Activated CD4-positive, alpha-beta T cell treated with anti-CD3 and anti-CD28 coated beads, Interleukin-2, amount 50 U/mL, for 1 hour (primary cell): ENCODE results near the gene IGSF3.
"Not testable (repeated sequence)": the region's sequence is repeated elsewhere in the genome, so short reads cannot be mapped to it uniquely, and the experiment has no call there.

Experiments
- DNase-seq: peaks from one replicate; pipeline ENCODE4 v3.0.0-alpha.2; 2020

Gene IGSF3

DNA sequence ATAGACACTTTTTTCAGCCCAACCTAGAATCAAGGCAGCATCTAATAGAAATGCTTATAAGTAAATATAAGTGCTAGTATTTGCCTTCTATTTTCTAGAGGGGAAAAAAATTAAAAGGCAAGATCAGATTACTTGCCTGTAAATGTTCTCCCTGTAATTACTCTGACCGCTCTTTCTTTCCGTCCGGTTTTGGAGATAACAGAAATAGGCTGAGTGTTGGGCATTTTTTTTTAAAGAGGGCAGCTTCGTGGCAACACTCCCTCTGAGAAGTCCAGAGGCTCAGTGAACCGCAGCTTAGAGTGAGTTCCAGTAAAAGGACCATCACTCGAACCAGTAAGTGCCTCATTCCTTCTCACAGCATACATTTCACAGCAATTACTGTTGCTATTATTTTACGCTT lies 40.6 kb downstream of the IGSF3 start:
- DNase-seq = not testable (repeated sequence)

DNA sequence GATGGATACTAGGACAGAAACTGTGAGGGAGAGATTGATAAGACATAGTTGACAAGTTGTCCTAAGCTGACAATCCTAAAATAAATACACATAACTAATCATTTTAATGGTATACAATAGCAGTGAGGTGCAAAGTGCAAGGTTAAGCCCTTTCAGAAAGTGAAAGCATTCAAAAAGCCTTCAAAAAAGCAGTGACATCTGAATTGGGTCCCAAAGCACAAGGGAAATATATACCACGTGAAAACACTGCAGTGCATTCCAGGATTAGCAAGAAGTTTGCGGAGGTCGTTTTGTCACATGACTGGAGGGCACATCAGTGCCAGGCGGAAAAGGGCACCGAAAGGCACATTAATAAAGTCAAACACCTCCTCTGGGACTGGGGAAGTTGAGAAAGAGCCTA lies 42.4 kb downstream of the IGSF3 start:
- DNase-seq = not testable (repeated sequence)

DNA sequence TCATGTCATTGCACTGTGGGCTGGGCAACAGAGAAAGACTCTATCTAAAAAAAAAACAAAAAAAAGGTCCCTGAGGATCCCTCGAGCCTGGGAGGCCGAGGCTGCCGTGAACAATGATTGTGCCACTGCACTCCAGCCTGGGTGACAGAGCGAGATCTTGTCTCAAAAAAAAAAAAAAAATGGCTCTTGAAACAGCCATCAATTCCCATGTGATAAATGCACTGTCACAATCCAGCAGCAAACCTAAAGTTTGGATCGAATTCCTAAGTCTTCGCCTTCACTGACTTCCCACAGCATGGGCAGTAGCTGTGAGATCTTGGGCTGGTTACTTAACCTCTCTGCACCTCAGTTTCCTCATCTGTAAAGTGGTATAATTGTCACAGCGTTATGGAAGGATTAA lies 43.5 kb downstream of the IGSF3 start:
- no peak for DNase-seq

DNA sequence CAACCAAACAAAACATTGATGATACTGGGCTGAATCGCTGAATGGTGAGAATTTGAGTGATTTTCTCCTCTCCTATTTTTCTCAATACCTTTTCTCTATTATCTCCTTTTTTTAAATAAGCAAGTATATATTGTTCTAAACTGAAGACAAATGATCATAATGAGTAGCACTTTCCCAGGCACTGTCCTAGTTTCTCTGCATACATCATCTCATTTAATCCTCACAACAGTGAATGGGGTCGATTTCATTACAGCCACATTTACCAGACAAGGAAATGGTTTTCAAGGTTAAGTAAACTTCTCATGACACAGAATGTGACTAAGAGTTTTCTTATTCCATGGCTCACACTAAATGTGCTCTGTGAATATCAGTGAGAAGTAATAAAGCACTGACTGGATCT lies 45.0 kb downstream of the IGSF3 start:
- not testable (repeated sequence) for DNase-seq

DNA sequence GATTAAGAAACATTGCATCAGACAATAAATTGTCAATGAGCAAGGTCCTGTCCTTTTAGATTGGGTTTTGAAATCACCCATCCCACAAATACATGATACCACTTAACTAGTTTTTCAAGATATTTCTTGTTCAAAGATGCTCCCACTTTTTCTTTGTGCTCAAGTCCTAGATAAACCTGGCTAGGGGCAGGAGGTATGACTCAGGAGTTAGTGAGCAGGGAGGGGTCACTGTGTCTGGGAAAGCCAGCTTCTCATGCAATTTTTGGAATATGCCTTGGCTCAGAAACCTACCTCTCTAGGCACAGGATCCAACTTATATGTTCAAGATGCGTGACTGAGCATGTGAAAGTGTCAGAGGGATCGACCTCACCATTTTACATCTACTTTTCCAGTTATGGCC lies 45.8 kb downstream of the IGSF3 start:
- DNase-seq = not testable (repeated sequence)

DNA sequence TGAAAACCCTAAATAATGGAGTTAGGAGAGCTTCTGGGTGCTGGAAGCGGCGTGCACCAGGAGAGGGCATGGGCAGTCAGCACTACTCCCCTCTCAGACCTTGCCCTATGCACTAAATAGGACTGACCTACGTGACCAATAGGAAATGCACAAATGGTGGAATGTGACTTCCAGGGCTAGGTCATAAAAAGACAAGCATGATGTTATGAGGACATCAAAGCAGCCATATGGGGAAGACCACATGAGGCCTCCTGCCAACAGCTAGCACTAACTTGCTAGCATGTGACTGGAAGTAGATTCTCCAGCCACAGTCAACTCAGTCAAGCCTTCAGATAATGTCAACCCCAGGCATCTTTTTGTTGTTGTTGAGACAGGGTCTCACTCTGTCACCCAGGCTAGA lies 47.1 kb downstream of the IGSF3 start:
- DNase-seq = not testable (repeated sequence)

DNA sequence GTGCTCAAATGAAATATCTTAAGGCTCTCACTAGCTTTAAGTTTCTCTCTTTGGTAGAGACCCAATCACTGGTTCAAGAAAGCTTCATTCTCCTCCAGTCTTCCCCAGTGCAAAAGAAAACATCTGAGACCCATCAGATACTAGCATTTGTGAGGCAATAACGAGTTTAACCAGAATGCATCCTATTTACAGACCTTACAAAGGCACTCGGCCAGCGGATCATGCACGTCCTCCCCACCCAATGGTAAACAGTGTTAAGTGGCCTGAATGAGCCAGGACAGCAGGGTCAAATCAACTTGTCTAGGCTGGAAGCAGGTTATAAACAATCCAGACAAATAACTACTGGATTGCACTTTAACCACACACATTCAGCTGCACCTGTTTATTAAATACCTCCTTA lies 48.4 kb downstream of the IGSF3 start:
- DNase-seq = not testable (repeated sequence)

DNA sequence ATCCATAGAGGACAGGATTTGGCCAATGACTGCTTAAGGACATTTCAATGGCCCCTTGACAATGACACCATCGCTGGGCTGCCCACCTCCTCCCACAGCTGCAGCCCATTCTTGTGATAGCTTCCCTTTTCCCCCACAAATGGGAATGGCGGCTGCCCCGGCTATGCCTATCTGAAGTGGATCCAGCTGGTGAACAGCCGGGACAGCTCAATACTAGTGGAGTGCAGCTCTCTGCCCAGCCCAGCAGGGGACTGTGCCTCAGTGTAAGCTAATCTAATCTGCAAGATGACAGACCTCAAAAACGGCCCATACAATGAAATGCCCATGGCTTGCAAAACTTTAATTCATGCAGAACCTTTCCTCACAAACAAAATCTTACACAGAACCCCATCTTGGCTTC lies 49.7 kb downstream of the IGSF3 start:
- not testable (repeated sequence) for DNase-seq

DNA sequence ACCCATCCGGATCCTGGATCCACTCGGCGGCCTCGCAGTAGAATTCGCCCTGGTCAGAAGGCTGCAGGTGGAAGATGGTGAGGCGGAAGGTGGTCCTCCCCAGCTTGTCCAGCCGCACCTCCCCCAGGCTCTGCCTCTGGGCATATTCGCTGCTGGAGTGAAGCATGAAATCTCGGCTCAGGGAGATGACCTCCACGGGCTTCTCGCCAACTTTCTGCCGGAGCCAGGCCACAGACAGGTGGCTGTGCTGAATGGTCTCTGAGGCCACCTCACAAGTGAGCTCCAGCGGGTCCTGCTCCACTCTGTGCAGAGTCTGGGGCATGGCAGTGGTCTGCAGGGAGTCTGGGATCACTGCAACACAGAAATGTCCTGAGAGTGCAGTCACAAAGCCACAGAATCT lies 53.7 kb downstream of the IGSF3 start:
- DNase-seq = not testable (repeated sequence)

DNA sequence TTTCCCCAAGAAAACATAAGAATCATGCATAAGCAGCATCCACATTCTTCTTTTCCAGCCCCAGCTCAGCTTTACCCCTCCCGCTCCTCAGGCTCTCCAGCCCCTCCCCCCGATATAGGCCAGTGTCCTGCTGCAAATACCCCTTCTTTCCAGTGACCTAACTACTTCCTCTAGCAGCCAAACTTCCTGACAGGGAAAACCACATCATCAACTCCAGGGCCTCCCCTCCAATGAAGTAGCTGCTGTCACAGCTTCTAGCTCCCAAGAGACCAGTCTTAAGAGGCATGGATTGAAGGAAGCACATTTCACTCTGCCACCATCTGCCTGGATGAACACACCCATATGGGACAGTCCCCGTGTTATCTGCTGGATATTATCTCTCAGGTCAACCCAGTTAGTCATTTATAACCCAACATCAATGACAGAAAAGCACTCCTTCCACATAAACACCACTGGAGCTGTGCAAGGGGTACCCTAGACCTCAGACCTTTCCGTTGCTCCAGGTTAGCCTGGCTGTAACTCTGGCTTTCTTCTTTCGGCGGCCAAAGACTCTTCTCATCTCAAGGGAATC lies 57.6 kb downstream of the IGSF3 start:
- not testable (repeated sequence) for DNase-seq

DNA sequence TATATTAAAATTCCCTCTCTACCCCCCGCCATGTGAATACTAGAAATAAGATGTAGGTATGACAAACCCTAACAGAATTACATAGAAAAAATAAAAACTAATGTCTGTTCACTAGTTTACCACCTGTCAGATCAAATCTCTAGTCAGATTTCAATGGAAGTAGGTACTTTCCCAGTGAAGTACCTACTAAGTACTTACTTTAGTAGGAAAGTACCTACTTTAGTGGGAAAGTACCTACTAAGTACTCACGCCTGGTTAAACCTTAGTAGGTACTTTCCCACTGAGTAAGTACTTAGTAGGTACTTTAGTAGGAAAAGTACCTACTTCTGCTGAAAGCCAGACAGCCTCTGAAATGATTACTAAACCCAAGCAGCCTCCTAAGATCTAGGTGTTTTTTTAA lies 58.7 kb downstream of the IGSF3 start:
- DNase-seq = not testable (repeated sequence)

DNA sequence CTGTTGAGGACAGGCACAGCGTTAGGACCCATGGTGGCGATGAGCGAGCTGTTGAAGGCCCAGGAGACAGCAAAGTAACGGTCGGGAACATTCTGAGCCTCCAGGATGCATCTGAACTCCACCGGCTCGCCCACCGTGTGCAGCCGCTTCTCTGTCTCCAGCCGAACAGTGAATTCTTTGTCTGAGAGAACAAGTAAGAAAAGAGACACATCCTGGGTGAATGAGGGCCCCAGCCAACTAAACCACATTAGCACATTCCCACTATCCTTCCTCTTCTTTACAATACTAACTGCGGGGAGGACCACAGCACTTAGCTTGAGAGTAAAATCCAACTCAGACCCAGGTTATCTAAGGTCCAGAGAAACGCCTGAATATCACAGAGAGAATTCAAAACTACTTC lies 59.4 kb downstream of the IGSF3 start:
- not testable (repeated sequence) for DNase-seq

DNA sequence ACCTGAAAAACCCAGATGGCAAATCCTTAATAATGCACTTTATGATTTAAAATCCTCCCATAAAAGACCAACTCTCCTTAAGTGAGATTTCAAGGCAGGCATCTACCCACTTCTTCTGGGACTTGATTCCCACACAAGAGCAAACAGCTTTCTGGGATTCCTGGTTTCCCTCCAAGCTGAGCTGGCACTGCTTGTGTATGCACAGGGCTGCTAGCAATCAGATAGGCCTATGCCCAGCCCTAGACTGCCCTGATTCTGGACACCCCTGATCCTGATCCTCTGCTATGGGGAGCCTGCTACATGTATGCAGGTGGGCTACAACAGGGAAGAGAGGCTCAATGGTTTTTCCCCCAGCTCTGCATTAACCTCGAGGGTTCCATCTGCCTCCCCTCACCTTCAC lies 60.1 kb downstream of the IGSF3 start:
- DNase-seq = not testable (repeated sequence)

DNA sequence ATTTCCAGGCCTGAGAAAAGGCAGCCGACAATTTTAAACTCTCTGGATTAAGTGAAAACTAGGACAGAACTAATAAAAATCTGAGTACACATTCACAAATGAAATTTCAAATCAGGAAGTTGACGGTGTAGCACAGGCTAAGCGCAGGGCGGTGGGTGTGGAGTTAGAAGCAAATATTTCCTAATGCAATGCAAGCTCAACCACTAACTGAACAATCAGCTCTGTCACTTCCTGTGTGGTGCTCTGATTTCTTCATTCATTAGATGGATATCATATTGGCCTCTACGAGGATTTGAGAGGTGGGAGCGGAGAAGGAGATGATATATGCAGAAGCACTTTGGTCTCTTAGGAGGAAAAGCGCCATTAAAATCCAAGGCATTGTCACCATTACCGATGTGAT lies 61.5 kb downstream of the IGSF3 start:
- DNase-seq = not testable (repeated sequence)

DNA sequence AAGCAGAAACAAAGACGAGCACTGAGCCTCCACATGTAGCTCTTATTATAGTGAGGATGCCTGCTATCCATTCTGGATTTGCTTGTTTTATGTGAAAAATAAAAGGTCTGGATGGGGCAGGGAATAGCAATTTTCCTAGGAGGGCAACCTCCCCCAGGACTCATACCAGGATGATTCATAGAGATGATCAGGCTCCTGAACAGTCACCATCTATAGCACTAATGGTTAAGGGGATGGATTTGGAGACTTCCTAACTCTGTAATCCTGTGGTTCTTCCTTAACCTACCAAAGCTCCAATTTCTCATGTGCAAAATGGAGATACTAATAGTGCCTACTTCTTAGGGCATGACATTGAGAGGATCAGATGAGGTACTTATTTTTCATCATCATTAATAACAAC lies 62.2 kb downstream of the IGSF3 start:
- DNase-seq = no peak

DNA sequence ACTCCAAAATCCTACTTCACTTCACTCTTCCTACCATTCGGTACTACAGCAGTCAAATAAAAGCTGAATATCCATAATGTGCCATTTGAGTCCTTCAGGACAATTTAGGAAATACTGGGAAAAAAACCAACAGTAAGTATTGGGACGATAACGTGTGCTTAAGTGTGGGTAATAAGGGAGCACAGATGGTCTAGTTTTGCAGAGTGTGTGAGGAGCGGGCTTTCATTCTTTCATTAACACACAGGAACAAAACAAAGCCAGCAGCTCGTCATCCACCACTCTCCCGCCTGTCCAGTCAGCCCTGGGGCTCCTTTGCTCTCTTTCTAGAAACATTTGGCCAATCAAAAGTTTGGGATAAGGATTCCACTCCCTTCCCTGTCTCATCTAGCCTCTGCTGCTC lies 63.1 kb downstream of the IGSF3 start:
- not testable (repeated sequence) for DNase-seq

DNA sequence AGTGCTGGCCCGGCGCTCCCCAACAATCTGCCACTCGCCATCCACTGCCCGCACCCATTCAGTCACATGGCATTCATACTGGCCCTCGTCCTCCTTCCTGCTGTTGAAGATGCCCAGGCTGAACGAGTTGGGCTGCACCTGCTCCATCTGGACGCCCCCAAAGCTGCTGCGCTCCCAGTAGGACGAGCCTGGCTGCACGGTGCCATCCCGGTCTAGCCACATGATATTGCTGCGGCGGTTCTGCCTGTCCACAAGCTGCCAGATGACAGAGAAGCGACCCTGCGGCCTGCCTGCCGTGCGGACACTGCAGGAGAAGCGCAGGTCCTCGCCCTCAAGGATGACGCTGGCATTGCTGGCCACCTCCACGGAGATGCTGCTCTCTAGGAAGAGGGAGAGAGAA lies 63.9 kb downstream of the IGSF3 start:
- not testable (repeated sequence) for DNase-seq

DNA sequence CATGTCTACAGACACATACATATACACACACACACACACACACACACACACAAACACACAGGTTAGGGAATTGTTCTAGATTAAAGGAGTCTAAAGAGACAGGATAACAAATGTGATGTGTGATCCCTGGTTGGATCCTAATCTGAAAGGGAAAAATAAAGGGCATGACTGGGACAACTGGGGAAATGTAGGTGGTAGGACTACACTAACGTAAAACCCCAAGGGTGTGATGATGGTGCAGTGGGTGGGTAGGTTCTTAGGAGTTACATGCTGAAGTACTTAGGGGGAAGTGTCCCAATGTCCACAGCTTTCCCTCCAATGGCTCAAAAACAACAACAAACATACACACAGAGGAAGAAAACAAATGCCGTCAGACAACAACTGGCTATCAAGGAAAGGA lies 68.2 kb downstream of the IGSF3 start:
- DNase-seq = not testable (repeated sequence)

DNA sequence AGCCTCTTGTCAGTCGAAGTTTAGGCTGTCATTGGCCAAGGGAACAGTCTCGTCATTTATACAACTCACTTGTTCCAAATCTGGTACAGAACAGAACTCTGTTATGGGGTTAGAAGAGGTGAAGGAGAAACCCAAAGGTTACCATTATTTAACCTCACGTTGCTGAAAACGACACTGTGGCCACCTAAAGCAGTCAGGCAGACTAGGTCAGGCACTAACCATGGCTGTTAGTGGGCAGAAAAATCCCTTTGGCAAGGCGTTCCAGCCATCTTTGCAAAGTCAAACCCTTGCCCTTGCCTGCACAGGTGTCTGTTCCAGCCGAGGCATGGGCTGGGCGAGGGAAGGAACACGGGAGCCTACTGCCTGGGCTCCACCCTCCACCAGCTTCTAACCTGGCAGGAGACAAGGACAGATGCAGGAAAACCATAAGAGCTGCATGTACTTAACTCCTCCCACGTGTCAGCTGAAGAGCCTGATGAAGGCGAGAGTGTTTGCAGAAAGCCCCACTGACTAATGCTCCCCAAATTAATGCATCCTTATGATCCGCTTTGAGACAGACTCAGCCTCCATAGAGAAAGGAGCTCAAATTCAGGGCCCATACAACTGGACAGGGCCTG lies 69.0 kb downstream of the IGSF3 start:
- not testable (repeated sequence) for DNase-seq

DNA sequence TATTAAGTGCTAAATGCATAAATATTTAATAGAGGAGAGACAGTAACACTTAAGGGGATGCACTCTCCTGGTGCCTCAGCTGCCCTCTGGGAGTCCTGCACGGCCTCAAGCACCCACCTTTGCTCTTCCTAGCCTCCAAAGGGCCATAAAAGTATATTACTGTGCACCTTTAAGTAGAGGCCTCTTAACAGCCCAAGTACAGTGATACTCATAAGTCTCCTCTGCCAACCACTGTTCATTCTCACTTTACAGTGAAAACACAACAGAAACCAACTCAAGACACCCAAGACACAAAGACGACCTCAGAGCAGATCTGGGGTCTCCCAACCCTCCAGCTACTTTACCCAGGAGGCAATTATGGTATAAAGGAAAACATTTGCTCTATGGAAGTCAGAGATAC lies 70.1 kb downstream of the IGSF3 start:
- not testable (repeated sequence) for DNase-seq

DNA sequence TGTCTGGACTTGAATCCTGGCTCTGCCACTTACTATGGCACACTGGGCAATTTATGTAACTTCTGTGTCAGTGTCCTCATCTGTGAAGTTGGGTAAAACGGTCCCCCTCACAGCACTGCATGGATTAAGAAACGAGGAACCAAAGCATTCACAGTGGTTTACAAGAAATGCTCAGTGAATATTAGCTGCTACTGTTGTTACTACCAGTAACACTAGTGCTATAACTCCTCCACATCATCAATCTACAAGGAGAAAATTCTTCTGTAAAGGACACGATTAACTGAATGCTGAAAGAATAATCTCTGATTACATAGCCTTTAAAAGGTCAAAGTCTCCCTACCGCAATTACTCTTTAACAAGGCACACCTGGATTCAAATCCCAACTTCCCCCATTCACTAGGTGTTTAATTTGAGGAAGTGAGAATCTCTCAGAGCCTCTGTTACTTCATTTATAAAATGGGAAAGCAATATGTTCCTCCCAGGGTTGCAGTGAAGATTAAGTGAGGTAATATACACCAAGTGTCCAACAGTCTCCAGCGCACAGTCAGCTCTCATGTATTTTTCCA lies 70.7 kb downstream of the IGSF3 start:
- not testable (repeated sequence) for DNase-seq

DNA sequence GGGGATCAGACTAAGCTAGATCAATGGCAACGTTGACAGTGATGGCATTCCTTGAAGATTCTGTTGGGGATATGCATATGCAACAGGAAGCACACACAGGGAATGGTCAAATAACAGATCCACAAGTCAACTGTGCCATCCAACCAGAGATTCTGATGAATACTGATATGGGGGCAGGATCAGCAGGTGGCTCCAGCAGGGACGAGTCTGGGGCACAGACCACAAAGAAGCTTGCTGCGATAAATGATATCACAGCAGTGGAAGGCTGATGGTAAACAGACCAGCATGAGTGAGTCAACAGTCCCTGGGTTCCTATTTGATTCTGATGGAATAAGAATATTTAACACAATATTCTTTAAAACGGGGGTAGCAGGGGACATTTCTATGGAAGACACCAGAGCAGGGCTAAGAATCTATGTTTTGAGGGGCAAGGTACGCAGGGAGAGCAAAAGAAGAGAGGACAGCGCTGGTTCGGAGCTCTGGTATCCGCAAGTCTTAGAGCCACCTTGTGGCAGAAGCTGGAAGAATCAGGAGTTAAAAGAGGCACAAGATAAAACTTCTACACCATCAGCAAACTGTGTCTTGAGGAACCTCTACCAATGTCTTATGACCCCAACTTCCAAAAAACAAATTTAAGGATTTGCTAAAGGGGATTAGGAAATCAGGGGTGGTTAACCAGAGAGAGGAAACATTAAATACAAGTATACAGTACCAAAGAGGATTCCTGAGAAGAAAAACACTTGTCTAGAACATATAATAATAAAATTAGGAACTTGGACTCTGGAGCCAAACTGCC lies 71.4 kb downstream of the IGSF3 start:
- peak; percentile 44 for DNase-seq

DNA sequence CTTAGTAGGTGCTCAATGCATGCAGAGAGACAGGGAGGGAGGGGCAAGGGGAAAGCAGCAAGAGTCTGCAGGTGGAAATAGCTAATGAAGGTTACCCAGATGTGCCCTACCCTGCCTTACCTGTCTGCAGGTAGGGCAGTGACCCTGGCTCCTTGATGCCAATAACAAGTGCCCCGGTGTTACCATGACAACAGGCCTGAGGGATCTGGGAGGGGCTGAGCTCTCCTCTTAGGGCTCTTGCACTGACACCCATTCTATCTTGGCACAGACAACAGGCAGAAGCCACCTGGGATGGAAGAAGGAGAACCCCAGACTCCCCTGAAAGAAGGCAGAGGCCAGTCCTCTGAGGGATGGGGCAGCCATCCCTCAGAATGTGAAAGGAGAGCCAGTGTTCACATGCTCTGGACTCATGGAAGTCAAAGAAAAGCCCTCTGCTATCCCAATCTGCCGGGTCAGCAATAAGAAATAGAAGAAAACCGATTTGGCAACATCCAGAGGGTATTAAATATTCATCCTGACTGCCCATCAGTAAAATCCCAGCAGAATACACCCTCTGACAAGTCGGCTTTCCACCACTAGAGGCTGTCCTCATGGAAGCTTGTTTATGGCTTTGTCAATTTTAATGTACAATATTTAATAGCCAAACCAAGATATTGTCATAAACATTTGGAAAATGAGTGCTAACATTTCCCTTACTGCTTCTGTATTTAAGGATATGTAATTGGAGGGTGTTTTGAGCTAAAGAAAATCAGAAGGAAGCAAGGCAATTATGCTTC lies 72.3 kb downstream of the IGSF3 start:
- not testable (repeated sequence) for DNase-seq
